ENCODE results near the gene TIMP1. TPM values are rescaled to one million over a fixed set of nuclear protein-coding genes. Genes with fewer than 3 reads are reported as not detected.

TIMP1 gene
- total RNA-seq, 1 experiment from 2014 or later = 143 TPM

- TF ChIP-seq CTCF (IDR thresholded peaks at IDR 0.05; ENCODE audit: unreplicated experiment) = no peak
- DNase-seq = no peak
- H3K27ac Mint-ChIP-seq (ENCODE audit: unreplicated experiment) = no peak overlapping the region
- H3K4me1 Mint-ChIP-seq (ENCODE audit: low read depth, unreplicated experiment) = no peaks in the 10 kb centered on the region
- intact Hi-C loops (cut with micrococcal nuclease; ENCODE audit: unreplicated experiment) = loop anchor here (10.0 kb wide), 2 partner anchors 58 to 88 kb away; partner anchors contain the start of genes CFP, ELK1 and UXT
- H3K36me3 Mint-ChIP-seq (ENCODE audit: insufficient read depth, unreplicated experiment) = peaks cover 46% of the 10 kb centered on the region
- no peaks in the 10 kb centered on the region for H3K9me3 Mint-ChIP-seq (ENCODE audit: low read depth, unreplicated experiment)
- CTCF ChIA-PET = no interaction called here
- no peaks in the 10 kb centered on the region for H3K27me3 Mint-ChIP-seq (ENCODE audit: unreplicated experiment)
- BruUV-seq (replicated peaks) = no TSS peak
- H3K4me3 Mint-ChIP-seq (ENCODE audit: low read depth, unreplicated experiment) = no peak overlapping the region
Observed at GRCh38 chrX:47566841-47567240, 15.4 kb upstream of the TIMP1 start.

- CTCF ChIA-PET = no interaction called here
- intact Hi-C loops (cut with micrococcal nuclease; ENCODE audit: unreplicated experiment) = loop anchor here (10.0 kb wide), 2 partner anchors 56 to 86 kb away; partner anchors contain the start of genes CFP, ELK1 and UXT
- TF ChIP-seq CTCF (IDR thresholded peaks at IDR 0.05; ENCODE audit: unreplicated experiment) = peak; percentile 33
- DNase-seq = peak; percentile 28
- no peaks in the 10 kb centered on the region for H3K9me3 Mint-ChIP-seq (ENCODE audit: low read depth, unreplicated experiment)
- H3K36me3 Mint-ChIP-seq (ENCODE audit: insufficient read depth, unreplicated experiment) = peaks cover 54% of the 10 kb centered on the region
- H3K4me1 Mint-ChIP-seq (ENCODE audit: low read depth, unreplicated experiment) = peaks cover 10% of the 10 kb centered on the region
- H3K27me3 Mint-ChIP-seq (ENCODE audit: unreplicated experiment) = no peaks in the 10 kb centered on the region
- H3K4me3 Mint-ChIP-seq (ENCODE audit: low read depth, unreplicated experiment) = no peak overlapping the region
- no peak overlapping the region for H3K27ac Mint-ChIP-seq (ENCODE audit: unreplicated experiment)
- BruUV-seq (replicated peaks) = no TSS peak
Observed at GRCh38 chrX:47568656-47569295, 13.5 kb upstream of the TIMP1 start.

GRCh38 chrX:47570794-47571193 lies 11.4 kb upstream of the TIMP1 start:
- intact Hi-C loops (cut with micrococcal nuclease; ENCODE audit: unreplicated experiment) = no loop called here
- no peak for DNase-seq
- CTCF ChIA-PET = no interaction called here
- no TSS peak for BruUV-seq (replicated peaks)
- Mint-ChIP-seq H3K4me1 (ENCODE audit: low read depth, unreplicated experiment) (peaks cover 10% of the 10 kb centered on the region), H3K9me3 (ENCODE audit: low read depth, unreplicated experiment) (no peaks in the 10 kb centered on the region), H3K36me3 (ENCODE audit: insufficient read depth, unreplicated experiment) (peaks cover 54% of the 10 kb centered on the region), H3K27me3 (ENCODE audit: unreplicated experiment) (no peaks in the 10 kb centered on the region), H3K4me3 (ENCODE audit: low read depth, unreplicated experiment) (no peak overlapping the region), H3K27ac (ENCODE audit: unreplicated experiment) (peak overlapping the region; percentile 18)
- TF ChIP-seq CTCF (IDR thresholded peaks at IDR 0.05; ENCODE audit: unreplicated experiment) = no peak

GRCh38 chrX:47571215-47571614 lies 11.0 kb upstream of the TIMP1 start:
- H3K9me3 Mint-ChIP-seq (ENCODE audit: low read depth, unreplicated experiment) = no peaks in the 10 kb centered on the region
- peaks cover 10% of the 10 kb centered on the region for H3K4me1 Mint-ChIP-seq (ENCODE audit: low read depth, unreplicated experiment)
- no peak overlapping the region for H3K4me3 Mint-ChIP-seq (ENCODE audit: low read depth, unreplicated experiment)
- no peak for TF ChIP-seq CTCF (IDR thresholded peaks at IDR 0.05; ENCODE audit: unreplicated experiment)
- H3K36me3 Mint-ChIP-seq (ENCODE audit: insufficient read depth, unreplicated experiment) = peaks cover 54% of the 10 kb centered on the region
- intact Hi-C loops (cut with micrococcal nuclease; ENCODE audit: unreplicated experiment) = no loop called here
- BruUV-seq (replicated peaks) = no TSS peak
- H3K27me3 Mint-ChIP-seq (ENCODE audit: unreplicated experiment) = no peaks in the 10 kb centered on the region
- CTCF ChIA-PET = no interaction called here
- peak overlapping the region; percentile 18 for H3K27ac Mint-ChIP-seq (ENCODE audit: unreplicated experiment)
- no peak for DNase-seq

Measured in Calu3 (cell line).